GM18867 (cell line): Measurements from ENCODE around the gene SEZ6.

Source experiments
- ATAC-seq: cut with Tn5 transposase; IDR thresholded peaks from one replicate; pipeline ENCODE4 v1.9.1; 2021; ENCODE audit warnings: mild to moderate bottlenecking, moderate library complexity; ENCODE audit not compliant: unreplicated experiment

SEZ6 gene

GRCh38 chr17:28977659-28978355, 28.0 kb downstream of the SEZ6 start:
- no peak for ATAC-seq

- no peak for ATAC-seq
These were observed 30.2 kb downstream of the SEZ6 start for GRCh38 chr17:28975646-28976045.

GRCh38 chr17:28975031-28975430, 30.8 kb downstream of the SEZ6 start:
- ATAC-seq: no peak

- no peak for ATAC-seq
These were observed 31.4 kb downstream of the SEZ6 start for GRCh38 chr17:28974451-28974850.

- no peak for ATAC-seq
These were observed 32.4 kb downstream of the SEZ6 start for GRCh38 chr17:28973425-28973824.

GRCh38 chr17:28972437-28972836, 33.4 kb downstream of the SEZ6 start:
- ATAC-seq: no peak

- ATAC-seq: no peak
These were observed 35.0 kb downstream of the SEZ6 start for GRCh38 chr17:28970879-28971278.

- no peak for ATAC-seq
These were observed 36.0 kb downstream of the SEZ6 start for GRCh38 chr17:28969706-28970393.

GRCh38 chr17:28968914-28969295, 36.9 kb downstream of the SEZ6 start:
- ATAC-seq: no peak

- ATAC-seq: no peak
These were observed 37.5 kb downstream of the SEZ6 start for GRCh38 chr17:28968231-28968913.

GRCh38 chr17:28967221-28968135, 38.4 kb downstream of the SEZ6 start:
- ATAC-seq: no peak

- ATAC-seq: no peak
These were observed 42.0 kb downstream of the SEZ6 start for GRCh38 chr17:28963841-28964240.

- ATAC-seq: no peak
These were observed 42.7 kb downstream of the SEZ6 start for GRCh38 chr17:28963055-28963611.

- ATAC-seq: no peak
These were observed 44.4 kb downstream of the SEZ6 start for GRCh38 chr17:28961391-28961790.

- no peak for ATAC-seq
These were observed 45.4 kb downstream of the SEZ6 start for GRCh38 chr17:28960256-28961061.

GRCh38 chr17:28959471-28959871, 46.4 kb downstream of the SEZ6 start:
- no peak for ATAC-seq

- no peak for ATAC-seq
These were observed 46.9 kb downstream of the SEZ6 start for GRCh38 chr17:28958820-28959455.

GRCh38 chr17:28957992-28958355, 47.9 kb downstream of the SEZ6 start:
- ATAC-seq: no peak

GRCh38 chr17:28957277-28957991, 48.4 kb downstream of the SEZ6 start:
- ATAC-seq: no peak
